ENCODE results near the gene MICALL1. TPM values are rescaled to one million over a fixed set of nuclear protein-coding genes. Genes with fewer than 3 reads are reported as not detected.

Gene MICALL1
- total and polyA plus RNA-seq, 2 of the 4 experiments (the other 2 are of a cell fraction), result 12.4 to 22.3 TPM

DNA sequence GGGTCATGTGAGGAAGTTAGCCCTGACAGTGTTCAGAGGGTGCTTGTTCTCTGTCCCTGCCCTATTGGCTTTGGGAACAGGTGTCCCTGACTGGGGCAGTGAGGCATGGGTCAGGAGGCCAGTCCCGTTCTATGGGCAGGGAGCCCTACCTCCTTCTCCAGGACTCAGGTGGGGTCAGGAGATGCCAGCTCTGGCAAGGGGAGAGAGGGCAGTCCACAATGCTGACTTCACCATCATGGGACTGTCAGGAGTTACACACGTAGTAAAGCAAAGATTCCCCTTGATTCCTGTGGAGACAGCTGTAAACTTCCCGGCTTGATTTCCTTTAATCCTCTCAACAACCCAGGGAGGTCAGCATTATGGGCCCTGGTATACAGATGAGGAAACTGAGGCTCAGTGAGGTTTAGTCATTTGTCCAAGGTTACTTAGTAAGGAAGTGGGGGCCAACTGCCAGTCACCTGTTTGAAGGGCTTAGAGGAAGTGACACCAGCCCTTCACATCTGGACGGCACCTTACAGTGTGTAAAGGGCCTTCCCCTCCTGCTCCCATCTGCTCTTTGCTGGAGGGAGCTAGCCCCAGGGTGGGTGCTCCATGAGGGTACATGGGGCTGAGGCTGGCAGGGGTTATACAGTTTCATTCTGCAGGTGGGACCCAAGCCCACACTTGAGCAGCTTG, 11.9 kb downstream of the MICALL1 start:
- Histone ChIP-seq H2BK120ac (ENCODE audit: low read depth, low read length) (no peak overlapping the region), H2BK15ac (ENCODE audit: low read depth, low read length) (no peak overlapping the region), H3K14ac (replicated peaks; ENCODE audit: low read depth, low read length) (no peak overlapping the region), H3K23ac (ENCODE audit: low read depth, low read length) (no peak overlapping the region), H3K27ac (ENCODE audit: insufficient read depth, low read length) (no peak overlapping the region), H2AK9ac (replicated peaks; ENCODE audit: low read depth, low read length, poor library complexity) (no peak overlapping the region), H3K9ac (ENCODE audit: low read depth, low read length) (no peak overlapping the region), H2AFZ (replicated peaks; ENCODE audit: low read length, poor library complexity) (no peak overlapping the region), H3K56ac (ENCODE audit: extremely low read depth, insufficient read depth, low read length) (no peak overlapping the region), H4K5ac (ENCODE audit: low read depth, low read length) (no peak overlapping the region), H2BK20ac (ENCODE audit: low read depth, low read length) (no peak overlapping the region), H3K4me3 (ENCODE audit: insufficient read depth, low read depth, low read length) (no peak overlapping the region), H3K9me1 (ENCODE audit: insufficient read depth, low read length) (no peaks in the 10 kb centered on the region), H2BK5ac (ENCODE audit: low read depth, low read length, poor library complexity, severe bottlenecking) (no peak overlapping the region), H3K9me3 (ENCODE audit: control insufficient read depth, insufficient read depth, low read length) (no peaks in the 10 kb centered on the region), H3K4me1 (ENCODE audit: control insufficient read depth, insufficient read depth, low read length) (no peaks in the 10 kb centered on the region), H3K4ac (ENCODE audit: low read depth, low read length) (no peak overlapping the region), H4K20me1 (ENCODE audit: insufficient read depth, low read length) (peaks cover 4% of the 10 kb centered on the region), H3K27me3 (ENCODE audit: control insufficient read depth, insufficient read depth, low read length) (no peaks in the 10 kb centered on the region), H3K18ac (ENCODE audit: low read depth, low read length) (no peak overlapping the region), H4K91ac (ENCODE audit: insufficient read depth, low read depth, low read length) (no peak overlapping the region), H3K36me3 (ENCODE audit: control insufficient read depth, insufficient read depth, low read length) (peaks cover 52% of the 10 kb centered on the region), H2AK5ac (ENCODE audit: low read depth, low read length) (no peak overlapping the region), H3K79me1 (ENCODE audit: low read depth in 1 of 2, low read length in 2 of 2) (peaks cover 5 to 20% of the 10 kb centered on the region in 2 experiments; a peak in 3 of 4 replicates), H3K4me2 (ENCODE audit: low read depth, low read length) (no peak overlapping the region), H4K8ac (ENCODE audit: low read depth in 2 of 2, low read length in 2 of 2) (no peak overlapping the region)
- no CpG with 5 or more reads among the region's 4 CpGs for WGBS, 2 experiments (ENCODE audit: extremely low coverage in 2 of 2, insufficient read length in 1 of 2)
- ChIA-PET POLR2A (ENCODE audit: unreplicated experiment) (no interaction called here), CTCF (no interaction called here)
- dilution Hi-C loops (cut with HindIII; ENCODE audit: low sequenced_read_pairs, unreplicated experiment), result no loop called here
- ATAC-seq (ENCODE audit: low read depth), result no peak
- no TSS peak for BruUV-seq (replicated peaks)
- in situ Hi-C loops (cut with MboI; ENCODE audit: low sequenced_read_pairs), result no loop called here
- DNase-seq, result no peak
- TF ChIP-seq CTCF (conservative IDR thresholded peaks at IDR 0.05; ENCODE audit: low read depth, low read length) (no peak), CHD1 (IDR thresholded peaks at IDR 0.05; ENCODE audit: low read depth, low read length) (no peak), USF2 (IDR thresholded peaks at IDR 0.05; ENCODE audit: low read depth, low read length) (no peak)
- intact Hi-C loops (cut with micrococcal nuclease), result no loop called here
